Astrocyte of the spinal cord (primary cell): ENCODE measurements around the gene MRM1.
"Not testable (repeated sequence)": the region's sequence is repeated elsewhere in the genome, so short reads cannot be mapped to it uniquely, and the experiment has no call there.

Source experiments
- DNase-seq: peaks from one replicate; pipeline ENCODE4 v3.0.0; 2011; ENCODE audit warnings: low read depth, low spot score
- H3K4me3 ChIP-seq: 2 replicates; pipeline ENCODE4 v1.5.1; 2011; ENCODE audit warnings: low read depth, mild to moderate bottlenecking, low read length, moderate library complexity
- CTCF ChIP-seq: IDR thresholded peaks from 2 replicates; pipeline ENCODE4 v1.5.1; 2012; ENCODE audit warnings: low read depth, mild to moderate bottlenecking, low read length, inconsistent platforms
- in situ Hi-C: cut with HindIII; loops from 2 replicates; pipeline ENCODE4 v1.10.0; 2017; ENCODE audit warnings: low sequenced_read_pairs

MRM1 gene

GRCh38 chr17:36600465-36600864, 918 bp upstream of the MRM1 start:
- in situ Hi-C loops: no loop called here
- H3K4me3 ChIP-seq: peak overlapping the region; percentile 93
- no peak for DNase-seq
- no peak for TF ChIP-seq CTCF

- no peak for DNase-seq
- no peak for TF ChIP-seq CTCF
- peak overlapping the region; percentile 93 for H3K4me3 ChIP-seq
- in situ Hi-C loops: no loop called here
Measured at GRCh38 chr17:36600936-36601302, 464 bp upstream of the MRM1 start.

- in situ Hi-C loops: no loop called here
- no peak for TF ChIP-seq CTCF
- peak overlapping the region; percentile 93 for H3K4me3 ChIP-seq
- DNase-seq: no peak
Measured at GRCh38 chr17:36602030-36602748, 806 bp downstream of the MRM1 start.

GRCh38 chr17:36602924-36603384, 1.6 kb downstream of the MRM1 start:
- peak overlapping the region; percentile 93 for H3K4me3 ChIP-seq
- in situ Hi-C loops: no loop called here
- DNase-seq: peak; percentile 74
- peak; percentile 88 for TF ChIP-seq CTCF

GRCh38 chr17:36605028-36605427, 3.6 kb downstream of the MRM1 start:
- DNase-seq, in situ Hi-C loops, H3K4me3 ChIP-seq: not testable (repeated sequence)

- no peak for DNase-seq
- H3K4me3 ChIP-seq: no peak overlapping the region
- TF ChIP-seq CTCF: no peak
- in situ Hi-C loops: no loop called here
Measured at GRCh38 chr17:36608280-36608679, 6.9 kb downstream of the MRM1 start.

GRCh38 chr17:36608794-36609497, 7.6 kb downstream of the MRM1 start:
- no peak overlapping the region for H3K4me3 ChIP-seq
- peak; percentile 64 for TF ChIP-seq CTCF
- in situ Hi-C loops: no loop called here
- peak; percentile 65 for DNase-seq
